HS-5 (cell line): ENCODE measurements around the gene YJU2.

Source experiments
- DNase-seq: peaks from one replicate; pipeline ENCODE4 v3.0.0-alpha.2; 2012; ENCODE audit warnings: low read depth

YJU2 gene

GRCh38 chr19:4298810-4299550 lies 52.1 kb downstream of the YJU2 start:
- DNase-seq = no peak

GRCh38 chr19:4300589-4300988 lies 53.7 kb downstream of the YJU2 start:
- DNase-seq = no peak

GRCh38 chr19:4301590-4302242 lies 54.8 kb downstream of the YJU2 start:
- DNase-seq = no peak

GRCh38 chr19:4302243-4302640 lies 55.4 kb downstream of the YJU2 start, which contains the start of gene TMIGD2:
Gene TMIGD2, minus strand, starts transcription at chr19:4302389. Its CDS starts 4 bp downstream, at chr19:4302385.
- no peak for DNase-seq

GRCh38 chr19:4303819-4304537 lies 57.1 kb downstream of the YJU2 start:
- no peak for DNase-seq

- DNase-seq = peak; percentile 18
These were observed 57.8 kb downstream of the YJU2 start, which contains the start of gene FSD1 for GRCh38 chr19:4304538-4305256. Gene FSD1, plus strand, starts transcription at chr19:4304598. Its CDS starts 149 bp downstream, at chr19:4304747.

GRCh38 chr19:4305257-4305612 lies 58.4 kb downstream of the YJU2 start:
- no peak for DNase-seq

- no peak for DNase-seq
These were observed 58.8 kb downstream of the YJU2 start for GRCh38 chr19:4305659-4306058.

- no peak for DNase-seq
These were observed 63.6 kb downstream of the YJU2 start for GRCh38 chr19:4310247-4311121.

GRCh38 chr19:4313847-4314490 lies 67.1 kb downstream of the YJU2 start:
- no peak for DNase-seq

GRCh38 chr19:4316956-4317355 lies 70.1 kb downstream of the YJU2 start:
- DNase-seq = no peak

- DNase-seq = no peak
These were observed 71.6 kb downstream of the YJU2 start for GRCh38 chr19:4318460-4318859.
